ENCODE measurements around the gene CRACDL.

GRCh38 chr2:98975611-98976010, 39.6 kb upstream of the CRACDL start:
- TF ChIP-seq CTCF (optimal IDR thresholded peaks at IDR 0.05 in 1 of 3, IDR thresholded peaks at IDR 0.05 in 1 of 3, conservative IDR thresholded peaks at IDR 0.05 in 1 of 3; ENCODE audit: extremely low read depth in 1 of 3, insufficient read depth in 2 of 3, low read length in 3 of 3), result no peak
- no peak for TF ChIP-seq EZH2 (IDR thresholded peaks at IDR 0.05; ENCODE audit: low read length)

Measured in keratinocyte (primary cell).